Activated naive CD4-positive, alpha-beta T cell (primary cell): ENCODE measurements around the gene GLS.
"Not testable (repeated sequence)": the region's sequence is repeated elsewhere in the genome, so short reads cannot be mapped to it uniquely, and the experiment has no call there.

Source experiments
- DNase-seq, 4 experiments: peaks; one replicate each; lab custom pipeline; 2025; lab: John Stamatoyannopoulos, UW

Gene GLS

DNA sequence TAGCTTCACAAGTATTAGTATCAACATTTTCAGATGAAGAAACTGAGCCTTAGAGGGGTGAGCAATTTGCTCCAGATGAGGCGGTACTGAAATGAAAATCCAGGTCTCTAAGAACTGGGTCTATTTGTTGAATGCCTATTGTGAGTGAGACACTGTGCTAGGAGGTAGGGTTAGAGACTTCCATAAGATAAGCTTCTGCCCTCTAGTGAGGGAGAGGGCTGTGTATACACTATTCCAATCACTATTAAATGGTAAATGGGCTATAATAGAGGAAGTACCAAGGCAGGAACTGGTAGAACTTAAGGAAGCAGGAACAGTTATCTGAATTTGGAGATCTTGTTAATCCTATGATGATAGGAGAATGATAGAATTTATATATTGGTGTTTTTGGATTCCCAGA, 23.6 kb upstream of the GLS start:
- no peak for DNase-seq

DNA sequence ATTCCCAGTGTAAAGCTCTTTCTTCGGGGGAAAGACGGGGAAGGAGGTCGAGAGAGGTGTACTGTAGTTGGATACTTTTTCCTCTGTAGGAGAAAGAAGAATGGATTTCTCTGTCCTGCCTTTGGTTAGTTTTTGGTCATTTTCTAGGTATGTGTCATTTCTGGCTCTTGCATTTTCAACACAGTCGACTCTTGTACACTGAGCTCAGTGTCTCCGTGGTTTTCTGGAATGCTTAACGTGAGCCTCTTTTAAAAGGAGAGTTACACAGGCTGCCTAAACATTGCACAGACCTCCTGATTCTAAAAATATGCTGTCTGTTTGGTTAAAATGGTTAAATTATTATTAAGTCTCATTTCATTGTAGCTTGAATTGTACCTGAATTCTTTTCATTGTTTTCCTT, 21.8 kb upstream of the GLS start:
- DNase-seq: no peak

DNA sequence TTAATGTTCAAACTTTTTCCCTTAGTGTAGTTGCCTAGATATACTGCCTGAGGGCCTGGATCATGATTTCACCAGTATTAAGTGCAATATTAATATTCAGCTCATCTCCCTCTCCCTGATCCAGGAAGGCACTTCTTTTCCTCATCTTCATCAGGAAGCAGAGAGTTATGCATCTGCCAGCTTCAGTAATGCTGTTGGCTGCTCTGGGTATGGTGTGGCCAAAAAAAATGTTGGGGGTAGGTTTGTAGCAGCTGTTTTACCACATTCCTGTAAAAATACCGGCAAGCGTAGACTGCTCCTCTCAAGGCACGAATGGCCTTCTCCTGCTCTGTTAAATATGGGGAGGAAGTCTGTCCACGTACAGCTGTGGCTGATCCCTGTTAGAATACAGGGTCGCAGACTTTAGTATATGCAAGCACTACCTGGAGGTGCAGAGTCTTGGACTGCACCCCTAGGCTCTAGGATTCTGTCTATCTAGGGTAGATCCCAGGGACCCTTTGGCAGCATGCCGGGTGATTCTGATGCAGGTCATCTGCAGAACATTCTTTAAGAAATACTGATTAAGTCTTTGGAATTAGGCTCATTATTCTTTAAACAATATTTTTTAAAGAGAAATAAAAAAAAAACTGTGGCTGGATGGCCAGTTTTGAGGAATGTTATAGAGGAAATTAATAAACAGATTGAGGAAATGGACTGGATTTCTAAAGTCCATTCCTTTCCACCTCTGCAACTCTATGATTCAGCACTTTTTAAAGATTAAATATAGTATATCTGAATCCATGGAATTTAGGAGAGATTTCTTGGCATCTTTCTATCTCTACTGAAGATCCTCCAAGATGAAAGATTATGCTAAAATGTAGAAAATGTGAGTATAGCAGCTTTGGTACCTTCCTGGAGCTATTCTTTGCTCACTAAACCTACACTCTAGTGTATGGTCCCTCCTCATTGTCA, 21.0 kb upstream of the GLS start:
- no peak for DNase-seq

DNA sequence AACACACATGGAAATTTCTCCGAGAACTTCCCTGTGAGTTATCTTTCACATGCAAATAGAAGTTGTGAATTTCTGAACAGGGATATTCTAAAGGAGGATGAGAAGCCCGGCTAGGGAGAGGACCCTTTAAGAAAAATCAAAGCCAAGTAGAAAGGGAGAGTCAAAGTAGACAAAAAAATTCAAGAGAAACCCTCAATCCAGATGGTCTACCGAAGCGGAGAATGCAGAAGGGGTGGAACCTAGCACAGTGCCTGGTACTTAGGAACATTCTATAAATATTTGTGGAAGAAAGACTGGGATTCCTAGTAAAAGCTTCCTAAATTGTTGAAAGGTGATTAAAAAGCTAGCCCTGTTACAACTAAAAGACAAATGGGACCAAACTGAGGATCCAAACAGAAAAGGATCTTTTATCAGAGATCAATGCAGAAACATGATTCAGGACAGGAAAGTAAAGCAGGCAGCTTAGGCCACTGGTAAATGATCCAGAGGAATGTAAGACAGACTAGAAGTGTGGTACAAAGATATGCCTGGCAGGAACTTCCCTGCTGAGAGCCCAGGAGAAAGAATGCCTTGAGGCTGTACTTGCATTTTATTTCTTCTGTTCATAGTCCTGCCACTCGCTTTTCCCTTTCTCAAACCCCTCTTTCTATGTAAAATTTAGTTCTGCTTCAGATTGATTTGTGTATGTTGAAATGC, 19.5 kb upstream of the GLS start:
- DNase-seq: no peak

DNA sequence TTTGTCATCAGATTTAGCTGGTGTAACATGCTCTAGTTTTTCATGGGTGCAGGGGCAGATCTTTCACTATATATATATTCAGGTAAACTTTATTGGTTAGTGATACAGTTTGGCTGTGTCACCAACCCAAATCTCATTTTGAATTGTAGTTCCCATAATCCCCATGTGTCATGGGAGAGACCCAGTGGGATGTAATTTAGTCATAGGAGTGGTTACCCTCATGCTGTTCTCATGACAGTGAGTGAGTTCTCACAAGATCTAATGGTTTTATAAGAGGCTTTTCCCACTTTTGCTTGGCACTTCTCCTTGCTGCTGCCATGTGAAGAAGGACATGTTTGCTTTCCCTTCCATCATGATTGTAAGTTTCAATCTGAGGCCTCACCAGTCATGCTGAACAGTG, 18.5 kb upstream of the GLS start:
- DNase-seq: not testable (repeated sequence)

DNA sequence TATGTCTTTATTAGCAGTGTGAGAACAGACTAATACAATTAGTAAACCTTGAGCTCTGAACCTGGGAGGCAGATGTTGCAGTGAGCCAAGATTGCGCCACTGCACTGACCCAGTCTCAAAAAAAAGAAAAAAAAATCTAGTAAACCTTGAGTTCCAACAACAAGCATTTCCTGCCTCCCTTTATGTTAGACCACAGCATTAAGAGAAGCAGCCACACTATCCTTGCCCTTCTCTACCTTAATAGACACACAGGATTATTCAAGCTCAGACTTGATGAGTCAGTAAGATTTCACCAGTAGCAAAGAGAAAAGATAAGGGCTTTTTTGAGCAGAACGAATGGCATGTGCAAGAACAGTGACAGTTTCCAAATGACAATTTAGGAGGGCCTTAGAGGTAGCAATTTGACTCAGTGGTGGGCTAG, 18.0 kb upstream of the GLS start:
- DNase-seq: no peak

DNA sequence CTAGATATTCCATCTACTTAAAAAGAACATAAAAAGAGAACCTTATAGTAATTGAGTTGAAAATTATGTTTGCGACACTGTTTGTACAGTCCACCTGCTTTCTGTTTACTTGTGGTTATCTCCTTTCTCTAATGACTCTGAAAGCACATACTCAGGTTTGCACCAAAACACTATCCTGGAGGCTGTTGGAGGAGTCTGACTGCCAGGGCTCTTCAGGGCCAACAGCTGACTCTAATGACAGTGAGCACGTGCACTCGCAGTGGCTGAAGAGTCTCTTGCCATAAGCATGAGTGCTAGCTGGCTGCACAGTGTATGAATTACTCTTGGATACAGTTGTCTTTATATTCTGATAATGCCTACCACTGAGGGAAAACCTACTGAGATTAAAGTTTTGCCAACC, 16.7 kb upstream of the GLS start:
- DNase-seq: no peak

DNA sequence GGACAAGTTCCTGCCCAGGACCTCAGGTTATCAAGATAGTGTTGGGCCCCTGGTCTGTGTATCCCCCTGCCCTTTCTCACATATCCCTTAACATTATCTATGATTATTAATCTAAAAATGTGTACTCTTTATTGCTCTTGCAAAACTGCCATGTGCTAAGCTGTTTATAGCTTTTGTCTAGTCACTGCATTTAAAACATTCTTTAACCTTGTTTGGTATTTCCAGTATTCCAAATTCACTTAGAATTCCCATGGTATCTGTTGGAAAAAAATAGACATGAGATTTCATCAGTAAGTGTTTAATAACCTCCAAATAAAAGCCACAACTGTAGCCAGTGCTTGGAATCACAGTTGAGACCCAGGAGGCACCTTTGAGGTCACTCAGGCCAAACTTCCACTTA, 16.2 kb upstream of the GLS start:
- no peak for DNase-seq

DNA sequence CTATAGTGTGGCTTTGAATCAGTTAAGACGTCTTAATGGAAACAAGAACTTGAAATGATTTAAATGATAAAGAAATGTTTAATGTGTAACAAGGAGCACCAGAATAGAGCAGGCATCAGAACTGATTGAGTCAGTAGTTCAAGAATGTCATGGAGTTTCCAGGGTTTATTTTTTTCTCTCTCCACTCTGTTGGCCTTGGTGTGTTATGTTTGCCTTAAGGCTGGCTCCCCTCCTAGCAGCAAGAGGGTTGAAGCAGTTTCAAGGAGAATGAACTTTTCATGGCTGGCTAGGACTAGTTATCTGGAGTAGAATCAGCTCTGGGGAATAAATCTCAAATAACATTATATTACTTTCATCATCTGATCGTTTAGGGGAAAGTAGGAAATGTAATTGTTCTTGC, 13.4 kb upstream of the GLS start:
- DNase-seq: no peak

DNA sequence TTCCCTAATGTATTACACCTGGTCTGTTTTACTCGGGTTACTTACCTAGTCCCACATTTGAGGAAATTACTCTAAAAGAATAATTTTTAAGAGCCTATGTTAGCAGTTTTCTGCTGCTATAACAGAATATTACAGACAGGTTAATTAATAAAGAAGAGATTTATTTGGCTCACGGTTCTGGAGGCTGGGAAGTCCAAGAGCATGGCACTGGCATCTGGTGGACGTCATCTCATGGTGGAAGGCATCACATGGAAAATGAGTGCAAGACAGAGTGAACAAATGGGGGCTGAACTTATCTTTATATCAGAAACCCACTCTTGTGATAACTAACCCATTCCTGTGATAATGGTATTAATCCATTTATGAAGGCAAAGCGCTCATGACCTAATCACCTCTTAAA, 12.8 kb upstream of the GLS start:
- DNase-seq: no peak

DNA sequence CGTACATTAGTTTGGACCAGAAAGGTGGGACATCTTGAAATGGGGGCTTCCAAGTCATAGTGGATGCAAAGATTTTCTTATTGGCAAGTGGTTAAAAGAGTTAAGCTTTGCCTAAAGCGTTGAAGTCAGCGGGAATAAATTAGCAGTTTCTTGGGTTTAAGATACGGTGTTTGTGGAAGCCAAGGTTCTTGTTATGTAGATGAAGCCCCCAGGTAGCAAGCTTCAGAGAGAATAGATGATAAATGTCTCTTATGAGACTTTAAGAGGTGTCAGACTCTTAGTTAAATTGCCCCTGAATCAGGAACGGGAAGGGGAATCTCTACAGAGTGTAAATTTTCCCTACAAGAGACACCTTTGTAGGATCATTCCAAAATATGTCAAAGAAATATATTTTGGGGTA, 10.9 kb upstream of the GLS start:
- no peak for DNase-seq

DNA sequence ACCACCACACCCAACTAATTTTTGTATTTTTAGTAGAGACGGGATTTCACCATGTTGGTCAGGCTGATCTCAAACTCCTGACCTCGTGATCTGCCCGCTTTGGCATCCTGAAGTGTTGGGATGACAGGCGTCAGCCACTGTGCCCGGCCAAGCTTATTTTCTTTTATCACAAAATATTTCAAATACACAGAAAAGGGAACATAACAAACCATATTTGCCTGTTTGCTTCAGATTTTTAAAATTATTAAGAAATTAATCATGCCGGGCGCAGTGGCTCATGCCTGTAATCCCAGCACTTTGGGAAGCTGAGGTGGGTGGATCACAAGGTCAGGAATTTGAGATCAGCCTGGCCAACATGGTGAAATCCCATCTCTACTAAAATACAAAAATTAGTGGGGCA, 7.2 kb upstream of the GLS start:
- not testable (repeated sequence) for DNase-seq

DNA sequence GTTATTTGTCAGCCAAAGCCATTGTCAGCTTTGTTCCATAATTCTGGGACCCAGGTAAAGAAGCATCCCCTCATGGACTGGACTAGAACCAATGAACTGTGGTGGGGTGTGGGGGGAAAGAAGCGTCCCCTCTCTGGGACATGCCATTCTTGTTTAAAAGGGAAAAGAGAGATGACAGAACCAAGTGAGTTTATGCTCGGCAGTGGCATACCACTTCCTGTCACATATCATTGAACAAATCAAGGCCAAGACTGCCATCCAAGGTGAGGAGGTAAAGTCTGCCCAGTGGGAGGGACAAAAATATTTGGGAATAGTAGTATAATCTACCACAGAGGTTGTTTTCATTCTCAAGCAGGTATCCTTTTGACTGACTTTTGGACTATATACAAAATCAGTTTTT, 4.7 kb upstream of the GLS start:
- DNase-seq: no peak

DNA sequence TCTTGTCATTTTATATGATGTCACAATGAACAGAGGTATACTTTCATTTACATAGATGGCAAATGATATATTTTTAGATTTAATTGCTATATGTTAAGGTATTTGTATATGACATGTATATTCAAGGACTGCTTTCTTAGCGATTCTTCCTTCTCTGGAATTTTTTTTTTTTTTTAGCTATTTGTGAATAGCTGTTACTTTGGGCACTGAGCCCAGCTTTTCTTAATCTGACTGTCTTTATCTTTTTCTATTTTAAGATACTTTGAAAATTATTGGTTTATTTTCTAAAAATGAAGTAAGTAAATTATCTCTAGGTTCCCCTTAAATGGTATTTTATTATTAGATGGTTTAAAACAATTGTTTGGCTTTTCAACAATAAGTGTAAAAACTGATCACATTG, 4.0 kb upstream of the GLS start:
- DNase-seq: no peak

DNA sequence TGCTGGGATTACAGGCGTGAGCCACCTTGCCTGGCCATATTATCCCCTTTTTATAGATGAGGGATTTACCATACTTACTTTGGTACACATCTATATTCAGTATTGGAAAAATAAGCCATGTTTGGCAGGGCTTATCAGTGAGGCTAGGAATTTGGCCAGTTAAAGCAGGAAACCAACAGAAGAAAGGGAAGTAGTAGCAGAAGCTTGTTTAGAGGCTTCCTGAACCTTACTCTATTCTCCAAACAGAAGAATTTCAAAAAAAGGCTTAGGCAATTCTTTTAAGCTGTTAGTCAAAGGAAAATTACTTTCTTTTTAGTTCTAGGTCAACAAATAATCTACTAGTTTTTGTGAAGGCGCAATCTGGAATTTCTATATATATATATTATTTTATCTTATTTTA, 3.2 kb upstream of the GLS start:
- no peak for DNase-seq

DNA sequence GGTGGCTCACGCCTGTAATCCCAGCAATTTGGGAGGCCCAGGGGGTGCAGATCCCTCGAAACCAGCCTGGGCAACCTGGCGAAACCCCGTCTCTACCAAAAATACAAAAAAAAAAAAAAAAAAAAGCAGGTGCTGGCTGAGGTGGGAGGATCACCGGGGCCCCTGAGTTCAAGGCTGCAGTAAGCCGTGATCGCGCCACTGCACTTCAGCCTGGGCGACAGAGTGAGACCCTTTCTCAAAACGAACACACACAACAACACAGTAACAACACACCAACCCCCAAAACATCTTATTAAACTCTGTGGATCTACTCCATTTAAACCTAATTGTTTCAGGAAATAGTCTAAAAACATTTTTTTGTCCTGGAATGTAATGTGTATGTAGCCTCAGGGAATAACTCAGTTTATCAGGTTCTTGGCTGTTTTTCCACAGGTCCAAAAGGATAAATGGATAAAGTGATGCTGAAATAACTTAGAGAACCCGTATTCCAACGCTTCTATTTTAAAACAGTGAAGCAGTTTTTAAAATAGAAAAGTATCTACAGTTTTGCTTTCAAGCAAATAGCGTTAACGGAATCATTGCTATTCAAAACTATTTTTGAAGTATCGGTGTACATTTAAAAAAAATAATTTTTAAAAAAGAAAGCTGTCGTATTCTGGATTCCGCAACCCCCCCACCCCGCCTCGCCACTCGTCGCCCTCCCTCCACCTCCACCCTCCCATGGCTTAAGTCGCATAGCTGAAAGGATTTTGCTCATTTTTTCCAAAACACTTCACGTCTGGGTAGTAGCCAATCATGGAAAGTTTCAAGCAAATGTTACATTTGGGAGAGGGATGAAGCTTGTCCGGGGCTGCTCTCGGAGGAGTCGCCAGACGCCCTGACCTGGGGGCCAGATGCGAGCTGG, 895 bp upstream of the GLS start:
- peak in 1 of 4 experiments; percentile 13 for DNase-seq

DNA sequence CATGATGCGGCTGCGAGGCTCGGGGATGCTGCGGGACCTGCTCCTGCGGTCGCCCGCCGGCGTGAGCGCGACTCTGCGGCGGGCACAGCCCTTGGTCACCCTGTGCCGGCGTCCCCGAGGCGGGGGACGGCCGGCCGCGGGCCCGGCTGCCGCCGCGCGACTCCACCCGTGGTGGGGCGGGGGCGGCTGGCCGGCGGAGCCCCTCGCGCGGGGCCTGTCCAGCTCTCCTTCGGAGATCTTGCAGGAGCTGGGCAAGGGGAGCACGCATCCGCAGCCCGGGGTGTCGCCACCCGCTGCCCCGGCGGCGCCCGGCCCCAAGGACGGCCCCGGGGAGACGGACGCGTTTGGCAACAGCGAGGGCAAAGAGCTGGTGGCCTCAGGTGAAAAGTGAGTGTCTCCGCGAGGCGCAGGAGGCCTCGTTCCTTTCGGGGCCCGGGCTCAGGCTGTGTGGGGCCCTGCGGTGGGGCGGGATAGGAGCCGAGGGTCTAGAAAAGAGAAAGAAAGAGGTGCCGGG, 520 bp downstream of the GLS start:
- no peak for DNase-seq

DNA sequence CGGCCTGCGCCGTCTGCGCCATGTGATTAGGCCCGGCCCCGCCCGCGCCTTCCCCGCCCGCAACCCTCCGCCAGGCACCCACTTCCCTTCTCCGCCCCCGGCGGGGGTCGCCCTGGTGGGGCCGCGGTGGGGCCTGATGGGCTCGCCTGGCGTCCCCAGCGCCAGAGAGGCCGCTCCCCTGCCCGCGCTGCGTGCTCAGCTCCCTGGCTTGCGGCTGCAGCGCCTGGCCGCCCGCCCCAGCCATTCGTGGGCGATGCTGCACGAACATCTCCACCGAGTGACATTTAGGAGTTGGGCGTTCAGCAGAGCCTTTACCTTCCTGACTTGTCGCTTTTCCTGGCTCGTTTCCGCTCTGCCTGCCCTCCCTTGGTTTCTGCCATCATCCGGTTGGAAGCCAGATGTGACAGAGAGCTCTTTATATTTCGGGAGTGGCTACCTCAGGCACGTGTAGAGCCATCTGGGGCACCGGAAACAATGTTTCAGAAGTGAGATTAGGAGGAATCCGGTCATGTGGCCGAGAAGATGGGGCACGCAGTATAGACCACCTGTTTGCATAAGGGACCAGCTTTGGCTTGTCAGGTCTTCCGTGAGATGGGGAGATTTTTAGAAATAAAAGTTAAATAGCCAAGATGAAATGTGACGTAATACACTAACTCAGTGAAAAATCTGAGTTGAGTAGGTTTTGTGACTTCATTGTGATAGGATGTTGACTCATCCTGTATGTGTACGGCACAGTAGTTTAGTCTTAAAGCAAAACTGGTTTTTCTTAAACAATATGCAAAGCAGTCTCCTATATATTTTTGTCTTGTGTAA, 1.2 kb downstream of the GLS start:
- peak; percentile 39 to 66 (median 44) for DNase-seq

DNA sequence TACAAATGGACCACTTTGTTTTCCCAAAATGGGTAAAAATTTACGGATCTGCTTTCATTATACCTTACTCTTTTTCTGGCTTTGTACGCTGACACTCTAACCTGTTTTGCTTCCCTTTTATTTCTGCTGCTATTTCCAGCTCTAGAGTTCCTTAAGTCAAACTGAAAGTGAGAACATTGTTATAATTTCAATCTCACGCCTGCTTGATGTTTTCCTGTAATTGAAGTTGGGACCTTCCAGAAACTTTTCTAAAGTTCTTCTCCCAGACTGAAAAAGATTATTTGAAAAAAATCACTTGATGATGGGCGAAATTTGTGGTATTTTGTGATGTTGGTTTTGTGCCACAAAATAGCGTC, 1.8 kb downstream of the GLS start:
- DNase-seq: no peak

DNA sequence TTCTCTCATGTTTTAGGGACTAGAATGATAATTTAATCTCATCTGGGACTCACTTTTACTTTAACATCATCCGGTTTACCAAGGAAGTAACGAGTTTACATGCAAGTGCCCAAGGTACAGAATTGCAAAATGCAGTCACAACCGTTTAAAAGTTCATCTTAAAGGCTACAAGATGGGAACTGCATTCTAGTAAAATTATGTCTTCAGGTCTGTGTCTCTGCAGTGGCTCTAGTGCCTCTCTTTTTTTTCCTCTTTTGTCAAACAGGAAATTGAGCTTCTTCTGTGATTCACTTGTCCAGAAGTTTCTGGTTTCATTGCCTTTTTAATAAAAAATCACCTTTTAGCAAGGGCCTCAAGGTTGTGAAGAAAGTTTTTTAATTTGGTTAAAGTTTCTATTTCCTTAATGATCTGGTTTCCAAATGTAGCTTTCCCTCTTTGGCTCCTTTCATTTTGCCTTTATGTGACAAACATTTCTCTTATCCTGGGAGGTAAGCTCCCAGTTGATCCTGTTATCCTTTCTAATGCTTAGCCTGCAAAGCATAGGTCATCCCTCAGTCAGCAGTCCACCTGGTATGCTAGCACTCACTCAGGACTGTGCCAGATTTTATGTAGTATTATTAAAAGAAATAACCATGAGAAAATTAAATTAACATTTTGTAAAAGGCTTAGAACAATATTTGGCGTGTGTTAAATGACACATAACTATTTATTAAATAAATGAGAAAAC, 2.4 kb downstream of the GLS start:
- DNase-seq: no peak

DNA sequence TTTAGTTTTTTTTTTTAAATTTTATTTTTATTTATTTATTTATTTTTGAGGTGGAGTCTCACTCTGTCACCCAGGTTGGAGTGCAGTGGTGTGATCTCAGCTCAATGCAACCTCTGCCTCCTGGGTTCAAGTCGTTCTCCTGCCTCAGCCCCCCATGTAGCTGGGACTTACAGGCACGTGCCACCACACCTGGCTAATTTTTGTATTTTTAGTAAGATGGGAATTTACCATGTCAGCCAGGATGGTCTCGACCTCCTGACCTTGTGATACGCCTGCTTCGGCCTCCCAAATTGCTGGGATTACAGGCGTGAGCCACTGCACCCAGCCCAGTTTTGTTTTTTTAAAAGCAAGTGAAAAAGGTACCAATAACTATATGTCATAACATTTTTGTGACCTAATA, 5.2 kb downstream of the GLS start:
- DNase-seq: not testable (repeated sequence)
